GM18507 (cell line): ENCODE results near the gene NPR1.
"Not testable (repeated sequence)": the region's sequence is repeated elsewhere in the genome, so short reads cannot be mapped to it uniquely, and the experiment has no call there.

Experiments used
- DNase-seq: peaks from one replicate; pipeline ENCODE4 v3.0.0; 2011; ENCODE audit warnings: low read depth; ENCODE audit not compliant: insufficient read length; ENCODE audit errors: extremely low spot score
- FAIRE-seq: peaks from 2 replicates; lab custom pipeline; 2011; peaks lifted over from hg19 to GRCh38; lab: Jason Lieb, UNC

The NPR1 gene

DNA sequence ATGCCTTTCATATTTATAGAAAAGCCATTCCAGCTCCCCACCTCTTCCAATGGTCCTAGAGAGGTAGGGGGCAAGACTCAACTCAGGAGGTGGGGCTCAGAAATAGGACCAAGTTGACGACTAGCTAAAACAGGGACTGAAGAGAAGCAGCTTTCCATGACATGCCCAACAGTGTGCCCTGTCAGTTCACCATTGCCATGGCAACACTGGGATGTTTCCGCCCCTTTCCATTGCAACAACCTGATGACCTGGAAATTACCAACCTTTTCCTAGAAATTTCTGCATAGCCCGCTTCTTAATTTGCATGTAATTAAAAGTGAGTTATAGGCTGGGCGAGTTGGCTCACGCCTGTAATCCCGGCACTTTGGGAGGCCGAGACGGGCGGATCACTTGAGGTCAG lies 27.0 kb downstream of the NPR1 start:
- FAIRE-seq (no peak), DNase-seq (no peak)

DNA sequence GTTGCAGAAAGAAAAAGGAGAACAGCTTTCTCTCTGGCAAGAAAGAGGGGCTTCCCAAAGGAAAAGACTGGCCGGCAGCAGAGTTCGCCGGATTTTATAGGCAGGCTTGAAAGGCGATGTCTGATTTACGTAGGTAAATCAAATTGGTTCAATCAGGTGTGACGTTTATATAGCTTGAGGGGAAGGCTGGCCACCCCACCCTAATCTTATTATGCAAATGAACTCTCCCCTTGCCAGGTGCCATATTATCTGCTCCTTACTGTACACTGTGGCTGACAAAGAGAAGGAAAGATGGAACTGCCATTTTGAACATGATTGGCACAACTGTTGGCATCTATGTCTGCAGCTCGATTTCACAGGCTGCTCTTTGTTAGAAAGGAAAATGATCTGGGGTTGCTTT lies 32.5 kb downstream of the NPR1 start:
- FAIRE-seq (no peak), DNase-seq (no peak)

DNA sequence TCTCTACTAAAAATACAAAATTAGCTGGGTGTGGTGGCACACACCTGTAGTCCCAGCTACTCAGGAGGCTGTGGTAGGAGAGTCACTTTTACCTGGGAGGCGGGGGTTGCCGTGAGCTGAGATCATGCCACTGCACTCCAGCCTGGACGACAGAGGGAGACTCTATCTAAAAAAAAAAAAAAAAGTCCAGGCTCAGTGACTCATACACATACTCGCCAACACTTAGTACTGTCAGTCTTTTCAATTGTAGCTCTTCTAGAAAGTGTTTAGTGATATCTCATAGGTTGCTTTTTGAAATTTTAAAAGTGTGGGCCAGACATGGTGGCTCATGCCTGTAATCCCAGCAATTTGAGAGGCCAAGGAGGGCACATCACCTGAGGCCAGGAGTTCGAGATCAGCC lies 37.7 kb downstream of the NPR1 start:
- DNase-seq, FAIRE-seq: not testable (repeated sequence)

DNA sequence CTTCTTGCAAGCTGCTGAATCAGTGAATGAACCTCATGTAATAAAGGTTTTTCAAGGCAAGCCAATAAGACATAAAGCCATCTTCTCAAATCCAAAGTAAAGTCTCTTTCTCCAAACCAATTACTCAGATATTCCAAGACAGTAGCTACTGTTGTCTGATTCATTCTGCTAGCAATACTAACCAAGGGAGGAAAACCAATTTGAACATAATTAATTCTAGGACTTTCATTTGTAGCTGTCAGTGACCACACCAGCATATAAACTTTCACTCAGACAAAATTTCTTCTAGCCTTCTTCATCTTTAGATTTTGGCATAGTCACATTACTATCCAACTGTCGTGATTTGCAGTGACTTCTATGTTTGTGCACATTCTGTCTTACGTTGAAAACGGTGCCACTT lies 38.8 kb downstream of the NPR1 start:
- FAIRE-seq (no peak), DNase-seq (no peak)

DNA sequence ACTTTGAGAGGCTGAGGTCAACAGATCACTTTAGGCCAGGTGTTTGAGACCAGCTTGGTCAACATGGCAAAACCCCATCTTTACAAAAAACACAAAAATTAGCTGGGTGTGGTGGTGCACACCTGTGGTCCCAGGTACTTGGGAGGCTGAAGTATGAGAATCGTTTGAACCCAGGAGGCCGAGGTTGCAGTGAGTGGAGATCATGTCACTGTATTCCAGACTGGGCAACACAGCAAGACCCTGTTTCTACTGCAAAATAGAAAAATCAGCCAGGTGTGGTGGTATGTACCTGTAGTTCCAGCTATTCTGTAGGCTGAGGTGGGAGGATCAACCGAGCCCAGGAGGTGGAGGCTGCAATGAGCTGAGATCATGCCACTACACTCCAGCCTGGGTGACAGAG lies 45.2 kb downstream of the NPR1 start:
- no peak for DNase-seq
- FAIRE-seq, result no peak

DNA sequence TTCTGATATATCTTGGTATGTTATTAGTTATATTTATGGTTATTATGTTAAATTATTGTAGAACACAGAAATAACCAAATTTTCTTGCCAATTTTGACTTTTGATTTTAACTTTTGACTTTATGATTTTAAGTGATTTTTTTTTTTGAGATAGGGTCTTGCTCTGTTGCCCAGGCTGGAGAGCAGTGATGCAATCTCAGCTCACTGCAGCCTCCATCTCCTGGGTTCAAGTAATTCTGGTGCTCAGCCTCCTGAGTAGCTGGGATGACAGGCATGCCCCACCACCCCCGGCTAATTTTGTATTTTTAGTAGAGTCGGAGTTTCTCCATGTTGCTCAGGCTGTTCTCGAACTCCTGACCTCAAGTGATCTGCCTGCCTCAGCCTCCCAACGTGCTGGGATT lies 46.1 kb downstream of the NPR1 start:
- not testable (repeated sequence) for FAIRE-seq

DNA sequence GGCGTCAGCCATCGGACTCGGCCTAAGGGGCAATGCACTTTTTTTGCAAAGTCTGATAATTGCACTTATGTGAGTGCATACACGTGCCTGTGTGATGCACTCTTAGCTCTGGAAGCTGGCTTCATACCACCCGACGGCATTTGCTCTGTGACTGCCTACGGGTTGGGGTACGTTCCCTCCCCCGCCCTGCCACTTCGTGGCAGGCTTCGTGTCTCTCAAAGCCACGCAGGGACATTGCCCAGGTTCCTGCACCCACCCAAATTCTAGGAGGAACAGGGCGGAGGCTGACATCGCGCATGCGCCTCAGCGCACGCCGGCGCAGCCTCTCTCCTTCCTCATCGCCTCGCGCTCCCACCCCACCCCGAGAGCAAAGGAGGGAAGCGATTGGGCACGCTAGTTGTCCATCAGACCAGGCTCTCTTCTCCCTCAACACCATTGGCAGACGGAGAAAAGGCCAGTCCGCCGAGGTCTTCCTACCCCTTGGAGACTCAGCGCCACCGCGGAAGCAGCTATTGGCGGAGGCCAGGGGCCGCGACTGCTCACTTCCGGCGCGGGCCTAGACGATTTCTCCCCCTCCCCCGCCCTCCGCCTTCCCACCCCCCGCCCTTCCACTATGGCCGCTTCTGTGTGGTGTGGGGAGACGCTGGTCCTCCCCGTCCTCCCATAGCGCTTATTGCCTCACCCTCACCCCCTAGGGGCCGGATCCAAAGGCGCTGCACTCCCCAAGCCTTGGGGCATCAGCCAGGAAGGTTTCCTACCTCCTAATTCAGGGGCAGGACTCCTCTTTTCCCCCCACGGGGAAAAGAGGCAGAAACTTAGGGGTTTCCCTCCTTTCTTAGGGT lies 49.2 kb downstream of the NPR1 start, which contains the start of gene INTS3:
Gene INTS3, plus strand, starts transcription at position 588 of the 842 bp plus-strand sequence. CDS start 585 bp downstream, outside the sequence.
- DNase-seq (peak; percentile 98), FAIRE-seq (peak; percentile 99)

More for the DNA sequence above, 46.1 kb downstream of the NPR1 start:
- not testable (repeated sequence) for DNase-seq

DNA sequence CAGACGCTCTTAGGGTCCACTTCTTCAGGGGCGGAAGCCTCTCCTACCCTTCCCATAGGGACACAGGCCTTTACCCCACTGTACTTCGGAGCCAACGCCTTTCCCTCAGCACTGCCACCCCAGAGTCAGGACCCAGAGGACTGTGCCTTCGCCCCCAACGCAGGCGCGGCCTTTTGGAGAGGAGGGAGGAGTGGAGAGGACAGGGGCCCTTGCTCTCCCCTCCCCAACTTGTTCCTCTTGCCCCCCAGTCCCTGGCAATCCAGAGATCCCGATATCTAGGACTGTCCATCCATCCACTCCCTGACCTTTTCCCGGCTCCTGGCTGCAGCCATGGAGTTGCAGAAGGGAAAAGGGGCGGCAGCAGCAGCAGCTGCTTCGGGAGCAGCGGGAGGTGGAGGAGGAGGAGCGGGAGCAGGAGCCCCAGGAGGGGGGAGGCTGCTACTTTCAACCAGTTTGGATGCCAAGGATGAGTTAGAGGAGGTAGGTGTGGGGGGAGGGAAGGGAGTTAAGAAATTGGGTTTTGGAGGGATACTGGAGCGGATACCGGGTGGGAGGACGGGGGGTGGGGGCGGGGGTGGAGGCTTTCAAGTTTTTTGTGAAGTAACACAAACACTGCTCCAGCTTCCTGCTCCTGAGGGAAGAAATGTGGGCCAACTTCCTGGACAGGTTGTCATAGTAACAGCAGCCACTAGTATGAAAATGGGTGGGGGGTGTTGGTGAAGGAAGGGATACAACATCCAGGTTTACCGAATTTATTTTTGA lies 50.0 kb downstream of the NPR1 start:
- FAIRE-seq (no peak), DNase-seq (no peak)

DNA sequence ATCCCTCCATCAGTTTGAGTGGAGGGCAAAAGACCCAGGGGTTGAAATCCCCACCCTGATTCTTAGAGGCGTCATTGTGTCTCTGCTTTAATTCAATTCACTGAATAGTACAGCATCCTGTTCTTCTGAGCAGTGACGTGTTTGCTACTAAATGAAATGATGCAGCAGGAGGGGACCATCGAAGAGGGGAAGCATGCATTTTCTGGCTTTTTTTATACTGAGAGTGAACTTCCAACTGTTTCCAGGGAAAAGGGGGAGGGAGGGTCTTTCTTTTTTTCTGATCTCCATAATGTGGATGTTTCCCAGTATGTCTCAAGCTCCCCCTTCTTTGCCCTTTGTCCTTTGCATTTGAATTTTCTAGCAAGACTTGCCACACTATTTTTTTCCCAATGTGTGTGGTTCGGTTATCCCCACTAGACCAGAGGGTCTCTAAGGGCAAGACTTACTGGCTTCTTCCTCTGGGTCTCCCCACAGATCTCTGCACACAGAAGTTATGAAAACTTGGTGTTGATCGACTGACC lies 52.0 kb downstream of the NPR1 start:
- FAIRE-seq (no peak), DNase-seq (no peak)

DNA sequence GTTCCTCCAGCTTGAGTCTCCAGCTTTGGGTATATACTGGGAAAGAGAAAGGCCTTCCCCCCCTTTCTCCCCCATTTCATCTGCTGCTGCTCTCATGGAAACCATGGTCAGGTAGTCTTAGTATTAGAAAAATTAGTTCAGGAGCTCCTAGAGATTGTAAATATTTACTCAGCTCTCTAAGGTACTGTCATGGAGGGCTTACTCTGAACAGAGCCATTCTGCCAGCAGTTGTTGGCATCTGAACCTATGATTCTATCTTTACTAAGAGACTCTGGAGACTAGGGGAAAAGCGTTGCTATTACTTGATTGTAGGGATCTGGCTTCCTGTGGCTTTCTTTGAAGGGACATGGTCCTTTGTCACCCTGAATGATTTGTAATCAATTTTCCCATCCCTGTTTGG lies 55.5 kb downstream of the NPR1 start:
- DNase-seq (no peak), FAIRE-seq (no peak)

DNA sequence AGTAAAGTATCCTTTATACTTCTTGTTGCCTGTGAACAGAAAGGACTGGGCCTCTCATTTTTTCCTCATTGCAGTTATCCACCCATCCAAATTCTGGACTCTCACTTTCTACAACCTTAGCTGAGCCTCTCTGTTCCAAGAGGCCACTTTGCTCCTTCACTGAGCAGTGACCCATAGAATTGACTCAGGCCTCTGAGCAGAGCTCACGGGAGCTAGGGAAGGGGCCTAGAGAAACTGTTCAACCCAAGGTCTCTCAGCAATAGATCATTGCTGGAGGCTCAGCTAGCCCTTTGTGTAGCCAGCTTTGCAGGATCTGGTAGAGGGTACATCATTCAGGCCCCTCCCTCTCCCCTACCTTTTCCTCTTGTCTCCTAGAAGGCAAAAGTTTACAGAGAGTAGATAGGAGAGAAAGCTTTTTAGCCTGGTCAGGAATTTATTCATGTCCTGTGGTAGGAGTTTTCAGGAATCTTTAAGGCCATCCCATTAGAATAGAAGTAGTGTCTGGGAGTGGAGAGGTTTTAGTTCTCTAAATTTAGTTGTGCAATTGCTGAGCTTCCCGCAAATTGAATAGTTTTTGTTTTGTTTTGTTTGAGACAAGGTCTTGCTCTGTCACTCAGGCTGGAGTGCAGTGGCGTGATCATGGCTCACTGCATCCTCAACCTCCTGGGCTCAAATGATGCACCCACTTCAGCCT lies 56.1 kb downstream of the NPR1 start:
- DNase-seq, result no peak
- peak; percentile 75 for FAIRE-seq

DNA sequence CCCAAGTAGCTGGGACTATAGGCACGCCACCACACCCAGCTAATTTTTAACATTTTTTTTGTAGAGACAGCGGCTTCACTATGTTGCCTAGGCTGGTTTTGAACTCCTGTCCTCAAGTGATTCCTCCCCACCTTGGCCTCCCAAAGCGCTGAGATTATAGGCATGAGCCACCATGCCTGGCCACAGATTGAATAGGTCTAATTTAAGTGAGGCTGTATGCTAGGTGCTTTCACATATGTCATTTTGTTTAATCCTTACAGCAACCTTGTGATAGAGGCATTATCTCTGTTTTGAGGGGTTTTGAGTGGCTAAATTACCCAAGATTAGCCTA lies 56.6 kb downstream of the NPR1 start:
- FAIRE-seq (no peak), DNase-seq (no peak)

DNA sequence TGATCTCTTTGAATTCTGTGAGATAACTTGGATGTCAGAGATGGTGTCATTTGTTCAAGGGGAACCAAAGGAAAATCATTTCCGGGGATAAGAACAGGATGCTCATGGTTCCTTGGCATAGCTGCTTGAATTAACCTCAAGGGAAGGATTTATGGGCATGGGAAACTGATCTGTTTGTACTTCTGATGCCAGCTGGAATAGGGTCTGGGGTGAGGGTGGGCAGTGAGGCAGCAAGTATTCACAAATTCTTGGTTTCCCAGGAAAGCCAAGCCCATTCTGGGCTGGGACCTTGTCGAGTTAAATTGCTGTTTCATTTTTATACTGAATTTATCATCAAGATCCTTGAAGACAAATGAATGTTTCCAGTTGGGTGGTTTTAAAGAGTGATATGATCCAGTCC lies 63.5 kb downstream of the NPR1 start:
- FAIRE-seq, result no peak
- no peak for DNase-seq

DNA sequence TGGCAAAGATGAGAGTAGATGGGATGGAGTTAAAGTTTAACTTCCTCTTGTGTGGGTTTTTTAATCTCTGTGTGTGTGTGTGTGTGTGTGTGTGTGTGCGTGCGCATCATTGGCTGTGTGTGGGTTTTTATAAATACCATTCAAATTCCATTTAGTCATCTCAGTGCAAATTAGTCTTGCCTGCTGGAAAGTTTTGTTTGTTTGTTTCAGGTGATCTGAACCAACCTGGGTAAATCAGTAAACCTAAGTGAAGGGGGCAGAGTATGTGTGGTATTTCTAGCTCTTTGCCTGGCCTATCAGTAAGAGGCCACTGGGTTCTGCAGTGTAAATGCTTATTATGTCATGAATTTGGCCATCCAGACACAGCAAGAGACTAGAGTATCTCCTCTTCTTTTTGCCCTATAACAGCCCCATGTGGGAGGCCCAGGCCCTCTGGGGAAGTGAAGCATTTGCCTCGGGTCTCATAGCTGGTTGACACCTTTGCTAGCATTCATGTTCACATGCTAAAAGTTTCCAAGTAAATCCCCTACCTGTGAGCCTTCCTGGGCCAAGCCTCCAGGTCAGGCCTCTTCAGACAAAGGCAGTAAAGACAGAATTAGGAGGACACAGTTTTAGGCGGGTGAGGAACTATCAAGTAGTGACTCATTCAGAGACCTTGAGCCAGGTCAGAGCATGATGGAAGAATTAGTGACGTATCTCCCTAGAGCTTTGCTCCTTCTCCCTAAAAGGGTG lies 64.1 kb downstream of the NPR1 start:
- FAIRE-seq (peak; percentile 98), DNase-seq (no peak)
